Activated T-helper 1 cell treated with Interleukin-2 at 50 U/mL for 16 hours (primary cell): Measurements from ENCODE around the gene RRP9.

ENCODE experiments used
- DNase-seq: peaks from one replicate; pipeline ENCODE4 v3.0.0-alpha.2; 2020; ENCODE audit warnings: low read depth

RRP9 gene

GRCh38 chr3:51955893-51956770, 14.4 kb upstream of the RRP9 start:
- no peak for DNase-seq

DNA sequence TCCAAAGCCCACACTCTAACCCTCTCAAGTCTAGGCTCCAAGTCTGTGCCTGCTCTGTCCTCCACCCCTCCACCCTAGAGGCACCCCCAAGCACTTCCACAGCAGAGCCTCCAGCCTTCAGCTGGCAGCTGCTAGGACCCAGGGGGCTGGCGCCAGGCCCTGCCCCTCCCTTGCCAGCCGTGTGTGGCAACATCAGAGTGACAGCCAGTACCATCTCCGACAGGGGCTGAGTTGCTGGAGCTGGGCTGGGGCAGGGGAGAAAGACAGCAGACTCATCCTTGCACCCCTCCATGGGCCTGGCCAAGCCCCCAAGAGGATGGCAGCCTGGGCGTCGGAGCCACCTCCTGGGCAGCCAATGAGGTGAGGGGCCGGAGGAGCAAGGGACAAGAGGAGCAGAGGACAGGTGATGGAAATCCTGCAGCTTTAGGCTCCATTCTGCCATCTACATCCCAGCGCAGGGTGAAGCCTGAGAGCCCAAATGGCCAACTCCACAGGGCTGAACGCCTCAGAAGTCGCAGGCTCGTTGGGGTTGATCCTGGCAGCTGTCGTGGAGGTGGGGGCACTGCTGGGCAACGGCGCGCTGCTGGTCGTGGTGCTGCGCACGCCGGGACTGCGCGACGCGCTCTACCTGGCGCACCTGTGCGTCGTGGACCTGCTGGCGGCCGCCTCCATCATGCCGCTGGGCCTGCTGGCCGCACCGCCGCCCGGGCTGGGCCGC, 13.6 kb upstream of the RRP9 start, which contains the start of gene GPR62:
TSS of gene GPR62 (plus strand) at position 207 of the 718 bp plus-strand sequence. CDS start at position 479, 272 bp downstream.
- no peak for DNase-seq

DNA sequence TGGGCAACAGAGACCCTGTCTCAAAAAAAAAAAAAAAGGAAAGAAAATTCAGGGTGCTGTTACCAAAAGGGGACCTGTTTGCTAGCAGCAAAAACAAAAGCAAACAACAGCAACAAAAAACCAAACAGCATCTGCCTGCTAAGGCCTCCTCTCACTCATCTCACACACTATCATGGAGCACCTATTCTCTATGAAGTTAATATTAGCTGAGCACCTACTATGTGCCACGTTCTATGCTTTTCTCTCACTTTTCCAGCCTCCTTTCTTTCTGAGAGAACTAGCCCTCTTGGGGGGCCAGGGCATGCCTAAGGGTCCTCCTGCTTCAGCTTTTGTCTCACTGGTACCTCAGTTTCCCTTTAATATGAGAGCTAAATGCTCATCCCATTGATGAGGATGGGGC, 13.0 kb upstream of the RRP9 start:
- no peak for DNase-seq

DNA sequence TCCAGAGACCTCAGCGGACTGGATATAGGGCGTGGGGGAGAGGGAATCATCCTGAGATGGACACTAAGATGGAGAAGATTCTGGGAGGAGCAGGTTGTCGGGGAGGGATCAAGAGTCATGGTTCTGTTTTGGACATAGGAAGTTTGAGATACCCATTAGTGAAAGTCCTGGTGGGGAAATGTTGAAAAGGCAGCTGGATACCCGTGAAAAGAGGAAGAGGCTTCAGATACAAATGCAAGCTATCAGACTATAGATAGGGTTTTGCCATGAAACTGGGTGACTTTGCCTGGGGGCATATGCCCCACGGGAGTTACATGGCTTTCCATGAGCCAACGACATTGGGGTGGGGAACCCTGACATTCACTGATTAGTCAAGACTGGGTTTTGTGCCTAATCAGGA, 12.4 kb upstream of the RRP9 start:
- DNase-seq: no peak

DNA sequence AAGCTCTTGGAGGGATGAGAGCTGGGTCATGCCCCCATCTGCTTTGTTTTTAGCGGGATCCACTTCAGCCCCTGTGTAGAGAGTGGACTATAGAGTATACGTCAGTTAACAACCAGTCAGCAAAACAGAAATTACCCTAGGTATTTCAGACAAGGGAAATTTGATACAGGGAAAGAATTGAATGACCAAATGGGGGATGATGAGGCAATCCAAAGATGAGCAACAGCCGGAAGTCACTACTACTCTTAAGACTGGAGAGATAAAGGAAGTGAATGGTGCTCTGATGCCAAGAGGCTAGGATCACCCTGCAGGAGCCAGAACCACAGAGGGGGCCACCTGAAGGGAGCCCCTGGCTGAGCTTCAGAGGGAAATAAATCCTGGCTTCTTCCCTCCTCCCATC, 11.7 kb upstream of the RRP9 start:
- DNase-seq: no peak

- DNase-seq: no peak
Observed at GRCh38 chr3:51950899-51951298, 9.2 kb upstream of the RRP9 start.

GRCh38 chr3:51949121-51949520, 7.4 kb upstream of the RRP9 start:
- DNase-seq: no peak

DNA sequence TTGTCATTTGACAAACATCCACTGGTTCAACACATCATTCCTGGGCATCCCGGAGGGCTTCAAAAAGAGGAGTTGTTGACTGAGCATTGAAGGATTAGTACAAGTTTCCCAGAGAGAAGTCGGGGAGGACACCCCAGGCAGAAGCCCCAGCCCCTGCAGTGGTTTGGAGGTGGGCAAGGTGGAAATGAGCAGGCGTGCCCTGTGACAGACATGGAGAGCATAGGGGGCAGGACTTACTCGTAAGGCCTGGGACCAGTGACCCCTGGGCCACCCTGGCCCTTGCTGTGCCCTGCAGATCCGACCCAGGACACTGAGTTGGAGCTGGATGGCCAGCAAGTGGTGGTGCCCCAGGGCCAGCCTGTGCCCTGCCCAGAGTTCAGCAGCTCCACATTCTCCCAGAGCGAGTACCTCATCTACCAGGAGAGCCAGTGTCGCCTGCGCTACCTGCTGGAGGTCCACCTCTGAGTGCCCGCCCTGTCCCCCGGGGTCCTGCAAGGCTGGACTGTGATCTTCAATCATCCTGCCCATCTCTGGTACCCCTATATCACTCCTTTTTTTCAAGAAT, 6.4 kb upstream of the RRP9 start:
- DNase-seq: no peak

- no peak for DNase-seq
Observed at GRCh38 chr3:51947215-51947900, 5.7 kb upstream of the RRP9 start.

DNA sequence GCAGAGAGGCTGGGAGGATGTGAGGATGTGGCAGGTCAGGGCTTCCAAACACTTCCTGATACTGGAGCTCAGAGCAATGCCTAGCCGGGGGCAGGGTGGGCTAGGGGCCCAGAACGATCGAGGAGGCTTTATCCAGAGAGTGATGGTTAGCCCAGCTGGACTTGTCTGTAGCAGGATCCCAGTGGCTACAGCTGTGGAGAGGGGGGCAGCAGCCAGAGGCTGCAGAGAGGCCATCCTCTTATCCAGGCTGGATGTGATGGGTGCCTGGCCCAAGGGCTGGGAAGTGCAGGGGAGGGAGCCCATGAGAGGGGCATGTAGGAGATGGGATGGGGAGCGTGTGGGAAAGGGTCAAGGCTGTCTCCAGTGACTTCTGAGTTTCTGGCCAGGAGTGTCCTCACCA, 5.1 kb upstream of the RRP9 start:
- DNase-seq: no peak

DNA sequence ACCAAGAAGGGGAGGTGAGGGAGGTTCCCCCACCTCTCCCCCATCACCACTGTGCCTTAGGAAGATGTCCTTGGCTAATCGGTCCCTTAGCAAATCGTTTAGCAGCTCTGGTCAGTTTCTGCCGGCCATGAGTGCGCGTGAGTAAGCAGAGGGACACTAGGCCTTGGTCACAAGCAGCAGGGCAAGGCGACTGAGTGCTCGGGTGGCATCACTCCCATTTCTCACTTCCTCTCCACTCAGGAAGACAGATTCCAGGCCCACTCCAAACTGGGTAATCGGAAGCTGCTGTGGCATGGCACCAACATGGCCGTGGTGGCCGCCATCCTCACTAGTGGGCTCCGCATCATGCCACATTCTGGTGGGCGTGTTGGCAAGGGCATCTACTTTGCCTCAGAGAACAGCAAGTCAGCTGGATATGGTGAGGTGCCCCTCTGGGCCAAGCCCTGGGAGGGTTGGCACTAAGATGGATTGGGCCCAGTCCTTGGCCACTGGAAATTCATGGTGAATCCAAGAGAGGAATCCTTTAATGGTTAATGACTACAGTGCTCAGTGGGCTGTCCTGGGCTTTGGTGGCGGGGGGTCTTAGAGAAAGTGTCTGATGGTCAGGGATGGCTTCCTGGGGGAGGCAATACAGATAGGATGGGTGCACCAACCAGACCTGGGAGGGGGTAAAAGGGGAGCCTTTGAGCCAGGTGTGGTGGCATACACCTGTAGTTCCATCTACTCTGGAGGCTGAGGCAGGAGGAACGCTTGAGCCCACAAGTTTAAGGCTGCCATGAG, 4.4 kb upstream of the RRP9 start:
- no peak for DNase-seq

GRCh38 chr3:51945031-51945840, 3.5 kb upstream of the RRP9 start:
- DNase-seq: no peak

- DNase-seq: no peak
Observed at GRCh38 chr3:51944451-51945021, 2.8 kb upstream of the RRP9 start.

DNA sequence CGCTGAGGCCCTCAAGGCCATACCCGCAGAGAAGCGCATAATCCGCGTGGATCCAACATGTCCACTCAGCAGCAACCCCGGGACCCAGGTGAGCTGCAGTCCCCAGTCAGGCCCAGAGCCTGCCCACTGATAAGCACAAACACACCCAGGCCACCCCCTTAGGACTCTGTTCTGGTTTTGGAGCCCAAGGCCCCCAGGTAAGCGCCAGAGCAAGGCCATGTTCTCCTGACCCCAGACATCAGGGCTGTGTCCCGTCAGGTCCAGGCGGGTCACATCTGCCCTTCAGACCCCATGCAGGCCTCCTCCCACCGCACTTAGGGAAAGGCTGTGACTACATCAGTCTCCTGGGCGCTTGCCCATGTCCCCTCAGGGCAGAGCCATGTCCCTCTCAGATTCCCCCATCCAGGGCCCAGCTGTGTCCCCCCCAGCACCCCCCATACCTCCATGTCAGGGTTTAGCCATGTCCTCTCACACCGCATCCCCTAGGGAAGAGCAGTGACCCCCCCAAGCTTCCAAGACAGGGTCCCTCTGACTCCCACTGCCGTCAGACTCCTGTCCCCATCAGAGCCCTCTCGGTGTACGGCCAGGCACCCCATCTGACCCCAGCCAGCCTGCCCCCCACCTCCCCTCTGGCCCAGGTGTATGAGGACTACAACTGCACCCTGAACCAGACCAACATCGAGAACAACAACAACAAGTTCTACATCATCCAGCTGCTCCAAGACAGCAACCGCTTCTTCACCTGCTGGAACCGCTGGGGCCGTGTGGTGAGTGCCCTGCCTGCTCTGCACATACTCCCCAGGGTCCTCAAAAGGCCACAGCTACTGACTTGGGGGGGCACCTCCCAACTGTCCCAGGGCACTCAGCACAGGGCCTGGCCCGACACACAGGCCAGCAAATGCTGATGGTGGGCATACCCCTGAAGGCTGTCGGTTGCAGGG, 2.0 kb upstream of the RRP9 start:
- no peak for DNase-seq

GRCh38 chr3:51942603-51943450, 1.1 kb upstream of the RRP9 start:
- DNase-seq: no peak

DNA sequence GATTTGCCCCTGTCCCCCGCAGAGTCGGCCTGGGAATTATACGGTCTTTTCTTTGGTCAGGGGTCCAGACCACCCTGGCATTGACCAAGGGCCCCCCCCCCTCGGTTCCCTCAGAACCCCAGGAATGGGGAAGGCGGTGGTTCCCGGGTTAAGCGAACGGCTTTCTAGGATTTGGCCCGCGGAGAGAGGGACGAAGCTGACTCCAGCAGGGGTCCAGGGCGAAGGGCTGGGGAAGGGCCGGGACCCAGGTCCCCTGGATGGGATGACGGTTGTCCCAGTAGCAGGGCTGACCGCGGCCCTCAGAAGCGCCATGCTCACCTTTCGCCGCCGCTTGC, 274 bp downstream of the RRP9 start:
- DNase-seq: no peak

DNA sequence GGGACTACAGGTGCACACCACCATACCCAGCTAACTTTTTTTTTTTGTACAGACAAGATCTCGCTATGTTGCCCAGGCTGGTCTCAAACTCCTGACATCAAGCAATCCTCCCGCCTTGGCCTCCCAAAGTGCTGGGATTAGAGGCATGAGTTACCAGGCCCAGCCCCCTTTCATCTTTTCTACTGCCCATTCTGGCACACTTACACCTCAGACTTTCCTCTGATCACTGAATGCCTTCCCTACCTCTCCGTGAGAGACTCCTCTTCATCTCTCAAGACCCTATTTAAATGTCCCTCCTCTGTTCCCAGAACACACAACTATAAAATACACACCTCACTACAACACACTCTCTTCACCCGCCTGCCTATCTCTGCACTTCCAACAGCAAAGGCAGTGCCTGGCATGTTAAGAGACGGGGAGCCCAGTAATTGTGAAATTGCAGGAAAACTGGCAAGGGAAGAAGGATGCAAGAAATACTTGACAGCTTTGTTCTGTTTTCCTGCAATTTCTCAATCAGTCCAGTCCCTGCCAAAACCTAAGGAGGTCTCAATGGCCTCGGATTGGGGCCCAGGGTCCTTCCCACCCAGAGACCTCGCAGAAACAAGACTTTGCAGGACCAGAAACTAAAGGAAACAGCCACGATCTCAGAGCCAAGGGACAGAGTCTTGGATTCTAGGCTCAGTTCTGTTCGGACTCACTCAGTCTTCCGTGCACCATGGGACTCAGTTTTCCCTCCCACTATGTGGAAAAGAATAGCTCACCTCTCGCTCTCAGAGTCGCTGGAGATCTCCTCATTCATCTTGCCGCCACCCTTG, 849 bp downstream of the RRP9 start:
- no peak for DNase-seq
